Bronchial epithelial cell (primary cell): Measurements from ENCODE around the gene PRPF40A. TPM values are rescaled to one million over a fixed set of nuclear protein-coding genes. Genes with fewer than 3 reads are reported as not detected.

Experiments
- DNase-seq: peaks from one replicate; pipeline ENCODE4 v3.0.0-alpha.2; 2010; ENCODE audit warnings: low read depth
- FAIRE-seq: peaks from 2 replicates; lab custom pipeline; 2011; peaks lifted over from hg19 to GRCh38; lab: Jason Lieb, UNC
- H3K27me3 ChIP-seq: 2 replicates; pipeline ENCODE4 v1.5.1; 2011; ENCODE audit warnings: low read length; ENCODE audit not compliant: control insufficient read depth, insufficient read depth
- H3K36me3 ChIP-seq: 2 replicates; pipeline ENCODE4 v1.5.1; 2011; ENCODE audit warnings: low read length; ENCODE audit not compliant: control insufficient read depth, insufficient read depth
- H3K4me3 ChIP-seq: 2 replicates; pipeline ENCODE4 v1.5.1; 2011; ENCODE audit warnings: mild to moderate bottlenecking, low read depth, low read length, control low read depth
- CTCF ChIP-seq: IDR thresholded peaks from 2 replicates; pipeline ENCODE4 v1.5.1; 2011; ENCODE audit warnings: mild to moderate bottlenecking, moderate library complexity, low read length, control low read depth, inconsistent platforms; ENCODE audit not compliant: insufficient read depth, severe bottlenecking
- total RNA-seq: library from RNA; depleted of rRNA; stranded (reverse); fragments of >200 nt; gene quantifications from 2 replicates; pipeline ENCODE4 v1.2.1, GENCODE V29; 2014

PRPF40A gene
- total RNA-seq, 1 donor from 2014 or later, result 107 TPM

DNA sequence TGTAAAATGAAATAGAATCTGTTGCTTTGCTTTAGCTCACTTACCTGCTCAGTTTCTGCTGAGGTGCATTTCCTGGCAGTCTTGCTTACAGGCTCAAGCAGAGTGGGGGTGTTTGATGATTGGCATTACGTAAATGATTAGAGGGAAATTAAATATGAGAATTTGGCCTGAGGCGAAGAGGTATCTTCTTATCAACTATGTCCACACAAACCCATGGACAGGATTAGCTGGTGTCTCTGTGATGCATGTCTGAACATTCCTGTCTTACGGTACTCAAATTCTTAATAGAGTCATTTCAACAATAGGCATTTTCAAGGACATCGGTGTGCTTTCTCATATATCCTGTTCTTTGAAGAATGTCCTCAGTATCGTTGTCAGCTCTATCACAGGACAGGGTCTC is 102.1 kb downstream of the PRPF40A start:
- peak; percentile 59 for DNase-seq
- TF ChIP-seq CTCF, result no peak
- Histone ChIP-seq H3K4me3 (no peak overlapping the region), H3K36me3 (peaks cover 10% of the 10 kb centered on the region), H3K27me3 (no peaks in the 10 kb centered on the region)
- FAIRE-seq, result no peak

DNA sequence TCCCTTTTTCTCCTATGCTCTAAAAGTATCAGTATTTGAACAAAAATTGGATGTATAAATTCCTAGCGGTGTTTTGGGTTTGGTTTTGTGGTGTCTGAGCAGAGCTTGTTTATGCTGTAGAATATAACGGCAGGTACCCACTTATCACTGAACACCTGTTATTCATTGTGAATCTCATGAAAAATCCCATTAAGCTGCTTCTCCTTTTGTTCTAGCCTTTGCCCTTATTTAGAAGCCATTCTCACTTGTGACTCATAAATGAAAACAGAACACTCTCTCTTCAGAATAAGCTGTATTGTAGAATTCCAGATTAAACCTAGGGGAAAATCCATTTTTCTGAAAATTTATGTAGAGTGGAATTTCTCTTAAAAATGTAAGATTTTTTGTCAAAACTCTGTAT is 104.0 kb downstream of the PRPF40A start:
- no peak for TF ChIP-seq CTCF
- peaks cover 6% of the 10 kb centered on the region for H3K36me3 ChIP-seq
- FAIRE-seq (no peak), DNase-seq (no peak)
- no peaks in the 10 kb centered on the region for H3K27me3 ChIP-seq
- no peak overlapping the region for H3K4me3 ChIP-seq

GRCh38 chr2:152611458-152612231 is 105.6 kb downstream of the PRPF40A start:
- Histone ChIP-seq H3K36me3 (peaks cover 2% of the 10 kb centered on the region), H3K27me3 (no peaks in the 10 kb centered on the region), H3K4me3 (no peak overlapping the region)
- FAIRE-seq (no peak), DNase-seq (peak; percentile 68)
- no peak for TF ChIP-seq CTCF

GRCh38 chr2:152609699-152610098 is 107.6 kb downstream of the PRPF40A start:
- DNase-seq (no peak), FAIRE-seq (no peak)
- Histone ChIP-seq H3K36me3 (peaks cover 2% of the 10 kb centered on the region), H3K27me3 (no peaks in the 10 kb centered on the region), H3K4me3 (no peak overlapping the region)
- TF ChIP-seq CTCF, result no peak

- H3K36me3 ChIP-seq, result peaks cover 2% of the 10 kb centered on the region
- FAIRE-seq (no peak), DNase-seq (no peak)
- no peak for TF ChIP-seq CTCF
- no peak overlapping the region for H3K4me3 ChIP-seq
- no peaks in the 10 kb centered on the region for H3K27me3 ChIP-seq
Measured at GRCh38 chr2:152609154-152609553, 108.1 kb downstream of the PRPF40A start.
